ENCODE results near the gene ZNF385D. TPM values are rescaled to one million over a fixed set of nuclear protein-coding genes. Genes with fewer than 3 reads are reported as not detected.

The ZNF385D gene
- total RNA-seq, 1 experiment from 2014 or later, result not detected

GRCh38 chr3:21477541-21478288 lies 273.3 kb downstream of the ZNF385D start:
- no peaks in the 10 kb centered on the region for H3K36me3 Mint-ChIP-seq (ENCODE audit: insufficient read depth, unreplicated experiment)
- H3K9me3 Mint-ChIP-seq (ENCODE audit: unreplicated experiment), result no peaks in the 10 kb centered on the region
- no peak for TF ChIP-seq CTCF (IDR thresholded peaks at IDR 0.05; ENCODE audit: insufficient read depth in 1 of 2, low read depth in 1 of 2, low read length in 1 of 2, severe bottlenecking in 1 of 2, unreplicated experiment in 1 of 2)
- Histone ChIP-seq H3K9me3 (no peaks in the 10 kb centered on the region), H3K4me1 (no peaks in the 10 kb centered on the region), H3K36me3 (ENCODE audit: control insufficient read depth, insufficient read depth, low read length) (no peaks in the 10 kb centered on the region), H3K27me3 (replicated peaks; ENCODE audit: control insufficient read depth, insufficient read depth, low read length) (no peaks in the 10 kb centered on the region), H3K4me3 (ENCODE audit: low read depth, low read length) (no peak overlapping the region)
- intact Hi-C loops (cut with micrococcal nuclease; ENCODE audit: unreplicated experiment), result no loop called here
- H3K4me3 Mint-ChIP-seq (ENCODE audit: unreplicated experiment), result no peak overlapping the region
- no peak for DNase-seq
- ChIA-PET CTCF (no interaction called here), POLR2A (no interaction called here)
- peaks cover 3% of the 10 kb centered on the region for H3K27me3 Mint-ChIP-seq (ENCODE audit: insufficient read depth, unreplicated experiment)
- BruUV-seq (replicated peaks), result no TSS peak
- H3K4me1 Mint-ChIP-seq (ENCODE audit: low read depth, unreplicated experiment), result no peaks in the 10 kb centered on the region
- no peak overlapping the region for H3K27ac Mint-ChIP-seq (ENCODE audit: unreplicated experiment)

GRCh38 chr3:21466476-21466875 lies 284.5 kb downstream of the ZNF385D start:
- no peaks in the 10 kb centered on the region for H3K9me3 Mint-ChIP-seq (ENCODE audit: unreplicated experiment)
- peaks cover 12% of the 10 kb centered on the region for H3K27me3 Mint-ChIP-seq (ENCODE audit: insufficient read depth, unreplicated experiment)
- no peak overlapping the region for H3K27ac Mint-ChIP-seq (ENCODE audit: unreplicated experiment)
- Histone ChIP-seq H3K4me3 (ENCODE audit: low read depth, low read length) (no peak overlapping the region), H3K9me3 (no peaks in the 10 kb centered on the region), H3K27me3 (replicated peaks; ENCODE audit: control insufficient read depth, insufficient read depth, low read length) (no peaks in the 10 kb centered on the region), H3K36me3 (ENCODE audit: control insufficient read depth, insufficient read depth, low read length) (no peaks in the 10 kb centered on the region), H3K4me1 (no peaks in the 10 kb centered on the region)
- DNase-seq, result no peak
- H3K36me3 Mint-ChIP-seq (ENCODE audit: insufficient read depth, unreplicated experiment), result no peaks in the 10 kb centered on the region
- intact Hi-C loops (cut with micrococcal nuclease; ENCODE audit: unreplicated experiment), result no loop called here
- POLR2A ChIA-PET, result no interaction called here
- BruUV-seq (replicated peaks), result no TSS peak
- CTCF ChIA-PET, result no interaction called here
- H3K4me3 Mint-ChIP-seq (ENCODE audit: unreplicated experiment), result no peak overlapping the region
- TF ChIP-seq CTCF (IDR thresholded peaks at IDR 0.05; ENCODE audit: insufficient read depth in 1 of 2, low read depth in 1 of 2, low read length in 1 of 2, severe bottlenecking in 1 of 2, unreplicated experiment in 1 of 2), result no peak
- no peaks in the 10 kb centered on the region for H3K4me1 Mint-ChIP-seq (ENCODE audit: low read depth, unreplicated experiment)

GRCh38 chr3:21464746-21465145 lies 286.3 kb downstream of the ZNF385D start:
- Mint-ChIP-seq H3K4me3 (ENCODE audit: unreplicated experiment) (no peak overlapping the region), H3K27ac (ENCODE audit: unreplicated experiment) (no peak overlapping the region), H3K4me1 (ENCODE audit: low read depth, unreplicated experiment) (no peaks in the 10 kb centered on the region), H3K36me3 (ENCODE audit: insufficient read depth, unreplicated experiment) (no peaks in the 10 kb centered on the region), H3K9me3 (ENCODE audit: unreplicated experiment) (no peaks in the 10 kb centered on the region), H3K27me3 (ENCODE audit: insufficient read depth, unreplicated experiment) (peaks cover 12% of the 10 kb centered on the region)
- ChIA-PET POLR2A (no interaction called here), CTCF (no interaction called here)
- Histone ChIP-seq H3K36me3 (ENCODE audit: control insufficient read depth, insufficient read depth, low read length) (no peaks in the 10 kb centered on the region), H3K4me3 (ENCODE audit: low read depth, low read length) (no peak overlapping the region), H3K27me3 (replicated peaks; ENCODE audit: control insufficient read depth, insufficient read depth, low read length) (no peaks in the 10 kb centered on the region), H3K4me1 (no peaks in the 10 kb centered on the region), H3K9me3 (no peaks in the 10 kb centered on the region)
- no peak for TF ChIP-seq CTCF (IDR thresholded peaks at IDR 0.05; ENCODE audit: insufficient read depth in 1 of 2, low read depth in 1 of 2, low read length in 1 of 2, severe bottlenecking in 1 of 2, unreplicated experiment in 1 of 2)
- no peak for DNase-seq
- BruUV-seq (replicated peaks), result no TSS peak
- intact Hi-C loops (cut with micrococcal nuclease; ENCODE audit: unreplicated experiment), result no loop called here

Measured in Caco-2 (cell line).